ENCODE data around the gene GREB1. TPM values are rescaled to one million over a fixed set of nuclear protein-coding genes. Genes with fewer than 3 reads are reported as not detected.

GREB1 gene
- total RNA-seq, 4 donors from 2014 or later = 3.0 to 6.1 (median 4.3) TPM

DNA sequence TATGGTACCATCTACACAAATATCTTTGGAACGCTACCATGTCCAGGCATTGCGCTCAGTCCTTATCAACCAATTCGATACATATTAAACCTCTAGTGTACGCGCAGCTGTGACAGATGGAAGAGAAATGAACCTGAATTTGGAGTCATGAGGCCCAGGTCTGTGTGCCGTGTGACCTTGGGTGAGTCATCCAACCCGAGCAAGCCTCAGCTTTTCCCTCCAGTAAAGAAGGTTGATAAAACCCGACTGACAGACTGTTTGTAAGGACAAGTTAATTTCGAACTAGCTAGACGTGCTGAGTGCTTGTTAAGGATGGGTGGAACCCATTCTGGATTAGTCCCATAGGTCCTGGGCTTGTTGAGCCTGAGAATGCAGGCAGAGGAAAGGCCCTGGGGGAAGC, 28.2 kb downstream of the GREB1 start:
- peak in 1 of 2 donors; percentile 8 for DNase-seq (ENCODE audit: low spot score in 2 of 2)
- WGBS = 85% methylated on average over 10 of the region's 10 CpGs
- Histone ChIP-seq H3K4me3 (no peak overlapping the region), H3K27me3 (no peaks in the 10 kb centered on the region), H3K36me3 (no peaks in the 10 kb centered on the region), H3K4me1 (no peaks in the 10 kb centered on the region), H3K27ac (no peak overlapping the region), H3K9me3 (no peaks in the 10 kb centered on the region)
- TF ChIP-seq POLR2A (IDR thresholded peaks at IDR 0.05) = no peak
- no peak for TF ChIP-seq EP300 (IDR thresholded peaks at IDR 0.05)
- no peak for TF ChIP-seq POLR2AphosphoS5 (IDR thresholded peaks at IDR 0.05)
- TF ChIP-seq CTCF (IDR thresholded peaks at IDR 0.05) = no peak

- 94% methylated on average over 3 of the region's 5 CpGs for WGBS
- TF ChIP-seq POLR2A (IDR thresholded peaks at IDR 0.05) (no peak), POLR2AphosphoS5 (IDR thresholded peaks at IDR 0.05) (no peak), EP300 (IDR thresholded peaks at IDR 0.05) (no peak), CTCF (IDR thresholded peaks at IDR 0.05) (no peak)
- H3K4me3 ChIP-seq = no peak overlapping the region
These were observed 28.6 kb downstream of the GREB1 start for GRCh38 chr2:11562476-11562875.

DNA sequence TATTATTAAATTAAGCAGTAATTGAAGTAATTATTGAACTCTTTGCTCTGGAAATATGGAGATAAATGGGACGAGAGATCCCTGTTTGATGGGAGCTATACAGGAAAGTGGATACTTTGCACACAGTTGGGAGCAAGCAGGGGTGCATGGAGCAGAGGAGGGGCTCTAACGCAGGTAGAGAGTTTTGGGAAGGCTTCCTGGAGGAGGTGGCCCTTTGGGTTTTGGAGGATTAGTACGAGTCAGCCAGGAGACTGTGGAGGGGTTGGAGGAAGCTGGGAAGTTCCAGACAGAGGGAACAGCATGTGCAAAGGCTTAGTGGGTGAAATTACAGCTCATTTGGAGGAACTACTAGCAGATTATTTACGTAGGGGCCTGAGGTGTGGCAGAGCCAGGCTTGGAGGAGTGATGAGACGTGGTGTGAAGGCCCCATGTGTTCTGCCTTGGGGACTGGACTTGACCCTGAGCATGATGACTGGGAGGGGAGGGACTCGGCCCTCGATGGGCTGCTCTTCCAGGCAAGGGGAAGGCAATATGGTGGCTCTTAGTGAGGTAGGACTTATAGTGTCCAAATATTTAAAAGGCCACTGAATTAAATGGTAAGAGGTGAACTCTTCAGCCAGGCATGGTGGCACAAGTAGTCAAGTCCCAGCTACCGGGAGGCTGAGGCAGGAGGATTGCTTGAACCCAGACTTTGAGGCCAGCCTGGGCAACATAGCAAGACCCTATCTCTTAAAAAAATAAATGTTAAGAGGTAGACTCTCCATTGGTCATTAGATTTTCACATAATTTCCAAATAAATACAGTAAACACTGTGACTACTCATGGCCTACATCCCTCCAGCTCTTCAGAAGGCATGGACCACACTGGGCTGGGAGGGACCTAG, 30.2 kb downstream of the GREB1 start:
- H3K27ac ChIP-seq = no peak overlapping the region
- H3K36me3 ChIP-seq = no peaks in the 10 kb centered on the region
- 95% methylated on average over 8 of the region's 8 CpGs for WGBS
- DNase-seq (ENCODE audit: low spot score in 2 of 2) = peak; percentile 17 to 21
- TF ChIP-seq CTCF (IDR thresholded peaks at IDR 0.05) = no peak
- no peak for TF ChIP-seq POLR2AphosphoS5 (IDR thresholded peaks at IDR 0.05)
- no peak for TF ChIP-seq EP300 (IDR thresholded peaks at IDR 0.05)
- no peak for TF ChIP-seq POLR2A (IDR thresholded peaks at IDR 0.05)
- H3K27me3 ChIP-seq = no peaks in the 10 kb centered on the region
- no peaks in the 10 kb centered on the region for H3K4me1 ChIP-seq
- H3K9me3 ChIP-seq = no peaks in the 10 kb centered on the region
- no peak overlapping the region for H3K4me3 ChIP-seq

More at GRCh38 chr2:11562476-11562875, 28.6 kb downstream of the GREB1 start:
- Histone ChIP-seq H3K27ac (no peak overlapping the region), H3K36me3 (no peaks in the 10 kb centered on the region), H3K9me3 (no peaks in the 10 kb centered on the region), H3K27me3 (no peaks in the 10 kb centered on the region), H3K4me1 (no peaks in the 10 kb centered on the region)
- DNase-seq (ENCODE audit: low spot score in 2 of 2) = peak; percentile 26 to 62

DNA sequence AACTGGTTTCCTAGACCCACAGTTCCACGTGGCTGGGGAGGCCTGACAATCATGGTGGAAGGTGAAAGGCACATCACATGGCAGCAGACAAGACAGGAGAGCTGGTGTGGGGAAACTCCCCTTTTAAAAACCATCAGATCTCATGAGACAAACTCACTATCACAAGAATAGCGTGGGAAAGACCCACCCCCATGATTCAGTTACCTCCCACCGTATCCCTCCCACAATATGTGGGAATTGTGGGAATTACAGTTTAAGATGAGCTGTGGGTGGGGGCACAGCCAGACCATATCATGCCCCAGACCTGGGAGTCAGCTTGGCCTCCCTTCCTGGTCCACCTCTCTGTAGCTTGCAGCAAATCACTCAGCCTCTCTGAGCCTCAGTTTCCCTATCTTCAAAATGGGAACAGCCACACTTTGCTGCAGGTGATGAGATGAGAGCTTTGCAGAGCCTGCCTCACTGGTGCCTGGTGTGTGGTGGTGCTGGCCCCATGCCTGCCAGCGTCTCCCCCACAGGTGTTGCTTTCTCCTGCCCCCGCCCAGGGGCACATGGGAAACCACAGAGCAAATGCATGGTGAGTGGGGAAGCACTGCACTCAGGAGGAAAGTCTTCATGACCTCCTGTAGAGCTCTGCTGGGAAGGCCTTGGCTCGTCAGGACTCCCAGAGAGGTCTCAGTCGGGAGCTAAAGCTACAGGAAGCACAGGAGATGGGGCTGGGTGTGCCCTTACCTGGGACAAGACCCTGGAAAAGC, 31.1 kb downstream of the GREB1 start:
- Histone ChIP-seq H3K36me3 (no peaks in the 10 kb centered on the region), H3K4me3 (no peak overlapping the region), H3K27me3 (no peaks in the 10 kb centered on the region), H3K4me1 (no peaks in the 10 kb centered on the region), H3K9me3 (no peaks in the 10 kb centered on the region), H3K27ac (no peak overlapping the region)
- 78% methylated on average over 6 of the region's 7 CpGs for WGBS
- no peak for TF ChIP-seq CTCF (IDR thresholded peaks at IDR 0.05)
- no peak for TF ChIP-seq POLR2A (IDR thresholded peaks at IDR 0.05)
- TF ChIP-seq EP300 (IDR thresholded peaks at IDR 0.05) = no peak
- TF ChIP-seq POLR2AphosphoS5 (IDR thresholded peaks at IDR 0.05) = no peak
- DNase-seq (ENCODE audit: low spot score in 2 of 2) = peak; percentile 26 to 50

GRCh38 chr2:11566383-11566782, 32.5 kb downstream of the GREB1 start:
- DNase-seq (ENCODE audit: low spot score in 2 of 2) = peak; percentile 35 to 63
- Histone ChIP-seq H3K4me1 (peaks cover 4% of the 10 kb centered on the region), H3K4me3 (no peak overlapping the region), H3K27me3 (no peaks in the 10 kb centered on the region), H3K9me3 (no peaks in the 10 kb centered on the region), H3K27ac (no peak overlapping the region), H3K36me3 (no peaks in the 10 kb centered on the region)
- no peak for TF ChIP-seq CTCF (IDR thresholded peaks at IDR 0.05)
- TF ChIP-seq EP300 (IDR thresholded peaks at IDR 0.05) = no peak
- TF ChIP-seq POLR2AphosphoS5 (IDR thresholded peaks at IDR 0.05) = no peak
- no peak for TF ChIP-seq POLR2A (IDR thresholded peaks at IDR 0.05)
- WGBS = 93% methylated on average over 7 of the region's 14 CpGs
